ENCODE results near the gene RALGAPA2.

The RALGAPA2 gene

GRCh38 chr20:20720158-20720557 lies 7.7 kb upstream of the RALGAPA2 start:
- DNase-seq (ENCODE audit: low read depth): no peak

- no peak for DNase-seq (ENCODE audit: low read depth)
These were observed 7.0 kb upstream of the RALGAPA2 start for GRCh38 chr20:20719411-20719810.

GRCh38 chr20:20713244-20713765 lies 861 bp upstream of the RALGAPA2 start:
- no peak for DNase-seq (ENCODE audit: low read depth)

- no peak for DNase-seq (ENCODE audit: low read depth)
These were observed 405 bp downstream of the RALGAPA2 start for GRCh38 chr20:20712004-20712473.

GRCh38 chr20:20711413-20711812 lies 1.0 kb downstream of the RALGAPA2 start:
- DNase-seq (ENCODE audit: low read depth): no peak

- no peak for DNase-seq (ENCODE audit: low read depth)
These were observed 1.8 kb downstream of the RALGAPA2 start for GRCh38 chr20:20710443-20711315.

GRCh38 chr20:20709887-20710286 lies 2.6 kb downstream of the RALGAPA2 start:
- no peak for DNase-seq (ENCODE audit: low read depth)

- no peak for DNase-seq (ENCODE audit: low read depth)
These were observed 6.2 kb downstream of the RALGAPA2 start for GRCh38 chr20:20706285-20706684.

- DNase-seq (ENCODE audit: low read depth): no peak
These were observed 9.9 kb downstream of the RALGAPA2 start for GRCh38 chr20:20702330-20703245.

GRCh38 chr20:20699917-20700316 lies 12.5 kb downstream of the RALGAPA2 start:
- no peak for DNase-seq (ENCODE audit: low read depth)

- no peak for DNase-seq (ENCODE audit: low read depth)
These were observed 13.3 kb downstream of the RALGAPA2 start for GRCh38 chr20:20699144-20699543.

GRCh38 chr20:20697325-20697845 lies 15.1 kb downstream of the RALGAPA2 start:
- DNase-seq (ENCODE audit: low read depth): no peak

GRCh38 chr20:20695250-20695816 lies 17.1 kb downstream of the RALGAPA2 start:
- no peak for DNase-seq (ENCODE audit: low read depth)

GRCh38 chr20:20694591-20694990 lies 17.9 kb downstream of the RALGAPA2 start:
- no peak for DNase-seq (ENCODE audit: low read depth)

- no peak for DNase-seq (ENCODE audit: low read depth)
These were observed 19.9 kb downstream of the RALGAPA2 start for GRCh38 chr20:20692587-20692986.

GRCh38 chr20:20691477-20692235 lies 20.8 kb downstream of the RALGAPA2 start:
- no peak for DNase-seq (ENCODE audit: low read depth)

- DNase-seq (ENCODE audit: low read depth): no peak
These were observed 21.6 kb downstream of the RALGAPA2 start for GRCh38 chr20:20690676-20691476.

GRCh38 chr20:20687319-20687718 lies 25.1 kb downstream of the RALGAPA2 start:
- DNase-seq (ENCODE audit: low read depth): no peak

GRCh38 chr20:20685635-20686034 lies 26.8 kb downstream of the RALGAPA2 start:
- DNase-seq (ENCODE audit: low read depth): no peak

Data from GM04503 (cell line).